Natural killer cell (primary cell): ENCODE data around the gene SLC2A13. TPM values are rescaled to one million over a fixed set of nuclear protein-coding genes. Genes with fewer than 3 reads are reported as not detected.
"Not testable (repeated sequence)": the region's sequence is repeated elsewhere in the genome, so short reads cannot be mapped to it uniquely, and the experiment has no call there.

Source experiments
- ATAC-seq, 3 donors: fragments of 150-1000 bp in 2 of 3; fragments of 200-7000 bp in 1 of 3; cut with Tn5 transposase; 1 replicate in 1 of 3; 2 replicates in 2 of 3; pipeline ENCODE4 v1.10.0; 2021; ENCODE audit warnings: mild to moderate bottlenecking in 2 of 3, moderate library complexity in 2 of 3
- DNase-seq, 2 donors: peaks; one replicate each; pipeline versions ENCODE4 v3.0.0 to v3.0.0-alpha.2; 2013 to 2021; ENCODE audit warnings: mixed read lengths in 1 of 2
- H3K27ac ChIP-seq: one replicate; pipeline ENCODE4 v1.5.1; 2013; ENCODE audit warnings: mild to moderate bottlenecking, low read length
- H3K27me3 ChIP-seq: one replicate; pipeline ENCODE4 v1.6.1; 2013; ENCODE audit warnings: low read length; ENCODE audit not compliant: control insufficient read depth, insufficient read depth
- H3K36me3 ChIP-seq: one replicate; pipeline ENCODE4 v1.6.1; 2013; ENCODE audit warnings: low read length; ENCODE audit not compliant: control insufficient read depth, insufficient read depth
- H3K4me1 ChIP-seq: one replicate; pipeline ENCODE4 v1.6.1; 2013; ENCODE audit warnings: low read length; ENCODE audit not compliant: control insufficient read depth, insufficient read depth
- H3K4me3 ChIP-seq: one replicate; pipeline ENCODE4 v1.5.1; 2013; ENCODE audit warnings: low read length
- H3K9me3 ChIP-seq: one replicate; pipeline ENCODE4 v1.6.1; 2013; ENCODE audit warnings: low read length; ENCODE audit not compliant: control insufficient read depth, insufficient read depth
- H3K27ac Mint-ChIP-seq, 2 donors: one replicate each; pipeline ENCODE4 v1.8.0; 2022; ENCODE audit warnings: mild to moderate bottlenecking in 2 of 2, mixed read lengths in 2 of 2, moderate library complexity in 1 of 2
- H3K27me3 Mint-ChIP-seq, 2 donors: one replicate each; pipeline ENCODE4 v1.8.0; 2022; ENCODE audit warnings: low read depth in 2 of 2, mixed read lengths in 2 of 2
- H3K36me3 Mint-ChIP-seq: one replicate; pipeline ENCODE4 v1.8.0; 2022; ENCODE audit warnings: mixed read lengths
- H3K4me1 Mint-ChIP-seq, 2 donors: one replicate each; pipeline ENCODE4 v1.8.0; 2022; ENCODE audit warnings: mixed read lengths in 2 of 2
- H3K4me3 Mint-ChIP-seq: one replicate; pipeline ENCODE4 v1.8.0; 2022; ENCODE audit warnings: mild to moderate bottlenecking, moderate library complexity, mixed read lengths
- H3K9me3 Mint-ChIP-seq, 2 donors: one replicate each; pipeline ENCODE4 v1.8.0; 2022; ENCODE audit warnings: mixed read lengths in 2 of 2
- CTCF ChIP-seq: fragments of 200-600 bp; IDR thresholded peaks from one replicate; pipeline ENCODE4 v1.8.0; 2022; ENCODE audit warnings: antibody characterized with exemption
- WGBS: methylation state at CpG from one replicate; pipeline ENCODE4 v1.1.7; 2013; ENCODE audit warnings: missing lambda C conversion rate; ENCODE audit not compliant: insufficient coverage; 5-methylcytosine and 5-hydroxymethylcytosine counted together
- intact Hi-C: fragments of 100-400 bp; cut with micrococcal nuclease; formaldehyde crosslinking; loops from one replicate; pipeline ENCODE4 v1.14.2; 2022
- total RNA-seq, 4 donors: library from RNA; stranded (reverse); fragments of 120-200 nt in 1 of 4; gene quantifications; one replicate each; pipeline versions ENCODE4 v1.2.3 to v1.2.4, GENCODE V29; 2013 to 2022

Gene SLC2A13
- total RNA-seq, 3 donors from 2014 or later (not counting 1 experiment from before 2014, with no cell fraction given), result 6.0 to 10.9 (median 8.7) TPM

GRCh38 chr12:39752482-39753137, 353.3 kb downstream of the SLC2A13 start:
- H3K36me3 Mint-ChIP-seq, result no peaks in the 10 kb centered on the region
- no peak overlapping the region for H3K27ac Mint-ChIP-seq
- no peak overlapping the region for H3K27ac ChIP-seq
- H3K9me3 Mint-ChIP-seq, result peaks cover 0 to 5% of the 10 kb centered on the region in 2 donors
- H3K4me1 ChIP-seq, result no peaks in the 10 kb centered on the region
- no peak for DNase-seq
- no peak overlapping the region for H3K4me3 ChIP-seq
- no peaks in the 10 kb centered on the region for H3K9me3 ChIP-seq
- no peaks in the 10 kb centered on the region for H3K36me3 ChIP-seq
- intact Hi-C loops, result no loop called here
- ATAC-seq, result no peak
- H3K4me3 Mint-ChIP-seq, result no peak overlapping the region
- TF ChIP-seq CTCF, result no peak
- 88% methylated on average over 6 of the region's 6 CpGs for WGBS
- no peaks in the 10 kb centered on the region for H3K27me3 Mint-ChIP-seq
- H3K4me1 Mint-ChIP-seq, result no peaks in the 10 kb centered on the region
- no peaks in the 10 kb centered on the region for H3K27me3 ChIP-seq

DNA sequence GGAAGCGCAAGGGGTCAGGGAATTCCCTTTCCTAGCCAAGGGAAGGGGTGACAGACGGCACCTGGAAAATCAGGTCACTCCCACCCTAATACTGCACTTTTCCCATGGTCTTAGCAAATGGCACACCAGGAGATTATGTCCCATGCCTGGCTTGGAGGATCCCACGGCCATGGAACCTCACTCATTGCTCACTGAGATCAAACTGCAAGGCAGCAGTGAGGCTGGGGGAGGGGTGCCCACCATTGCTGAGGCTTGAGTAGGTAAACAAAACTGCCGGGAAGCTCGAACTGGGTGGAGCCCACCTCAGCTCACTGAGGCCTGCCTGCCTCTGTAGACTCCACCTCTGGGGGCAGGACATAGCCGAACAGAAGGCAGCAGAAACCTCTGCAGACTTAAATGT, 359.7 kb downstream of the SLC2A13 start:
- H3K36me3 Mint-ChIP-seq, DNase-seq, H3K9me3 ChIP-seq, ATAC-seq, H3K27me3 Mint-ChIP-seq, H3K27ac Mint-ChIP-seq, H3K4me1 Mint-ChIP-seq, H3K36me3 ChIP-seq, H3K27ac ChIP-seq, H3K27me3 ChIP-seq, H3K4me3 Mint-ChIP-seq, H3K4me1 ChIP-seq, intact Hi-C loops, H3K4me3 ChIP-seq: not testable (repeated sequence)
- peaks cover 6 to 14% of the 10 kb centered on the region in 2 donors for H3K9me3 Mint-ChIP-seq
- WGBS, result 92% methylated on average over 5 of the region's 6 CpGs

- DNase-seq (no peak), ATAC-seq (no peak)
- Histone ChIP-seq H3K9me3 (no peaks in the 10 kb centered on the region), H3K4me3 (no peak overlapping the region), H3K27ac (no peak overlapping the region), H3K4me1 (no peaks in the 10 kb centered on the region), H3K36me3 (no peaks in the 10 kb centered on the region), H3K27me3 (no peaks in the 10 kb centered on the region)
- H3K4me1 Mint-ChIP-seq, result no peaks in the 10 kb centered on the region
- peaks cover 9% of the 10 kb centered on the region for H3K36me3 Mint-ChIP-seq
- intact Hi-C loops, result no loop called here
- H3K27me3 Mint-ChIP-seq, result no peaks in the 10 kb centered on the region
- peaks cover 6 to 11% of the 10 kb centered on the region in 2 donors for H3K9me3 Mint-ChIP-seq
- H3K4me3 Mint-ChIP-seq, result no peak overlapping the region
- no peak overlapping the region for H3K27ac Mint-ChIP-seq
- no peak for TF ChIP-seq CTCF
- no CpG with 5 or more reads among the region's 1 CpG for WGBS
Measured at GRCh38 chr12:39743655-39744054, 362.2 kb downstream of the SLC2A13 start.

DNA sequence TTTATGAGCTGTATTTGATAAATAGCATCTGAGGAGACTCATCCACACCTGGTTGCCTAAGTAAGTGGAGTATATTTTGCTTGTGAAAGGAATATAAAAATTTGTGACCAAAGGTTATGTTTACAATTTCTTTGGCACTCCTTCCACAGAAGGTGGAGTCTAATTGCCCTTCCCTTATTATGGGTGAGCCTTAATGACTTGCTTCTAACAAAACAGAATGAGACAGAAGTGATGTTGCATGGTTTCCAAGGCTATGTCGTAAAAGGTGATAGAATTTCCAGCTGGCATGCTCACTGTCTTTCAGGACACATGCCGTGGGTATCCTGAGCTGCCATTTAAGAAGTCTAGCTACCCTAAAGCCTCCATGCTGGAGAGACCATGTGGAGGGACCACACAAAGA, 369.5 kb downstream of the SLC2A13 start:
- Histone ChIP-seq H3K4me1 (no peaks in the 10 kb centered on the region), H3K4me3 (no peak overlapping the region), H3K36me3 (no peaks in the 10 kb centered on the region), H3K27ac (no peak overlapping the region), H3K27me3 (no peaks in the 10 kb centered on the region), H3K9me3 (peaks cover 12% of the 10 kb centered on the region)
- ATAC-seq (no peak), DNase-seq (no peak)
- no peak overlapping the region for H3K27ac Mint-ChIP-seq
- no peaks in the 10 kb centered on the region for H3K27me3 Mint-ChIP-seq
- no peak overlapping the region for H3K4me3 Mint-ChIP-seq
- TF ChIP-seq CTCF, result no peak
- no peaks in the 10 kb centered on the region for H3K4me1 Mint-ChIP-seq
- intact Hi-C loops, result no loop called here
- peaks cover 17% of the 10 kb centered on the region for H3K36me3 Mint-ChIP-seq
- WGBS, result 85% methylated on average over 2 of the region's 2 CpGs
- peaks cover 3 to 9% of the 10 kb centered on the region in 2 donors for H3K9me3 Mint-ChIP-seq
